Esophagus muscularis mucosa (tissue), 4 donors: ENCODE data around the gene REN. TPM values are rescaled to one million over a fixed set of nuclear protein-coding genes. Genes with fewer than 3 reads are reported as not detected.

Experiments used
- DNase-seq: peaks from one replicate; pipeline ENCODE4 v3.0.0-alpha.2; 2017; ENCODE audit errors: extremely low spot score
- H3K27ac ChIP-seq, 4 donors: fragments of 200-600 bp; sonication (generic); replicated peaks in 1 of 4; 1 replicate in 3 of 4; 2 replicates in 1 of 4; pipeline ENCODE4 v1.5.1; 2016 to 2019; ENCODE audit warnings: mild to moderate bottlenecking in 1 of 4
- H3K27me3 ChIP-seq, 4 donors: fragments of 200-600 bp; sonication (generic); one replicate each; pipeline versions ENCODE4 v1.5.1 to v1.6.0; 2016 to 2019
- H3K36me3 ChIP-seq, 4 donors: fragments of 200-600 bp; sonication (generic); one replicate each; pipeline ENCODE4 v1.5.1; 2016 to 2019
- H3K4me1 ChIP-seq, 4 donors: fragments of 200-600 bp; sonication (generic); one replicate each; pipeline ENCODE4 v1.5.1; 2016 to 2019
- H3K4me3 ChIP-seq, 4 donors: fragments of 200-600 bp; sonication (generic); 1 replicate in 2 of 4; 2 replicates in 2 of 4; pipeline ENCODE4 v1.5.1; 2016 to 2019; ENCODE audit warnings: mild to moderate bottlenecking in 4 of 4, moderate library complexity in 1 of 4
- H3K9me3 ChIP-seq, 4 donors: fragments of 200-600 bp; sonication (generic); 1 replicate in 3 of 4; 2 replicates in 1 of 4; pipeline ENCODE4 v1.5.1; 2016 to 2019
- CTCF ChIP-seq, 3 experiments: fragments of 200-600 bp in 2 of 3; fragments of 450-650 bp in 1 of 3; sonication (generic) in 2 of 3; IDR thresholded peaks; one replicate each; pipeline ENCODE4 v1.5.1; 2017 to 2019; ENCODE audit warnings: antibody characterized with exemption in 3 of 3, mild to moderate bottlenecking in 2 of 3, moderate library complexity in 1 of 3
- EP300 ChIP-seq: sonication (generic); formaldehyde crosslinking; IDR thresholded peaks from one replicate; pipeline ENCODE4 v1.6.1; 2017; ENCODE audit warnings: antibody characterized with exemption
- POLR2A ChIP-seq: fragments of 450-650 bp; IDR thresholded peaks from one replicate; pipeline ENCODE4 v1.6.1; 2017; ENCODE audit warnings: antibody characterized with exemption, moderate library complexity, mild to moderate bottlenecking, low read depth
- POLR2AphosphoS5 ChIP-seq, 2 donors: sonication (generic); formaldehyde crosslinking; IDR thresholded peaks; one replicate each; pipeline ENCODE4 v1.6.1; 2017; ENCODE audit warnings: antibody characterized with exemption in 2 of 2
- WGBS: methylation state at CpG from one replicate; pipeline ENCODE4 v1.1.5; 2018; 5-methylcytosine and 5-hydroxymethylcytosine counted together
- intact Hi-C: fragments of 100-400 bp; cut with DNase I; formaldehyde crosslinking; loops from one replicate; pipeline ENCODE4 v1.15.1; 2023
- total RNA-seq, 4 donors: library from RNA; depleted of rRNA; stranded (reverse); fragments of >200 nt; gene quantifications; one replicate each; pipeline versions ENCODE4 v1.1.0 to v1.2.1, GENCODE V29; 2016

REN gene
- total RNA-seq, result not detected

- 69% methylated on average over 5 of the region's 5 CpGs for WGBS
- Histone ChIP-seq H3K27me3 (peaks cover 0 to 32% (median 0%) of the 10 kb centered on the region in 4 donors), H3K4me1 (peaks cover 0 to 3% (median 1%) of the 10 kb centered on the region in 4 donors), H3K9me3 (peaks cover 0 to 19% (median 13%) of the 10 kb centered on the region in 4 donors), H3K27ac (no peak within 1 kb of the TSS), H3K4me3 (no peak within 1 kb of the TSS), H3K36me3 (no peaks in the 10 kb centered on the region)
- DNase-seq, result no peak
- intact Hi-C loops, result no loop called here
- TF ChIP-seq POLR2AphosphoS5 (IDR thresholded peaks at IDR 0.05) (no peak), POLR2A (no peak)
These were observed at the start of gene REN for GRCh38 chr1:204166219-204166618. TSS of gene REN (minus strand) at chr1:204166337. CDS start at chr1:204166293, 44 bp downstream.

GRCh38 chr1:204213668-204214662 is 47.8 kb upstream of the REN start, which contains the start of gene GOLT1A:
TSS of gene GOLT1A (minus strand) at chr1:204213988. CDS start at chr1:204213906, 82 bp downstream.
- DNase-seq, result no peak
- intact Hi-C loops, result loop anchor here (2.0 kb wide), 1 partner anchor 149 kb away; no protein-coding TSS in a partner anchor

GRCh38 chr1:204212715-204213114 is 46.6 kb upstream of the REN start:
- intact Hi-C loops, result no loop called here
- no peaks in the 10 kb centered on the region for H3K9me3 ChIP-seq
- H3K4me3 ChIP-seq, result no peak overlapping the region
- H3K4me1 ChIP-seq, result peaks cover 5 to 10% (median 10%) of the 10 kb centered on the region in 4 donors
- TF ChIP-seq CTCF (IDR thresholded peaks at IDR 0.05) (no peak), POLR2A (no peak), EP300 (no peak), POLR2AphosphoS5 (IDR thresholded peaks at IDR 0.05) (no peak)
- H3K27ac ChIP-seq, result no peak overlapping the region
- H3K36me3 ChIP-seq, result no peaks in the 10 kb centered on the region
- H3K27me3 ChIP-seq, result peaks cover 0 to 47% (median 3%) of the 10 kb centered on the region in 4 donors
- 96% methylated on average over 3 of the region's 3 CpGs for WGBS
- no peak for DNase-seq

More at GRCh38 chr1:204213668-204214662, 47.8 kb upstream of the REN start, which contains the start of gene GOLT1A:
- Histone ChIP-seq H3K9me3 (no peaks in the 10 kb centered on the region), H3K27ac (no peak within 1 kb of the TSS), H3K4me1 (peaks cover 5 to 10% (median 10%) of the 10 kb centered on the region in 4 donors), H3K27me3 (peaks cover 0 to 54% (median 3%) of the 10 kb centered on the region in 4 donors), H3K36me3 (no peaks in the 10 kb centered on the region), H3K4me3 (peak within 1 kb of the TSS in 3 of 4 donors; percentile 22 to 45 (median 27))
- WGBS, result 14% methylated on average over 27 of the region's 41 CpGs
- no peak for TF ChIP-seq EP300
- TF ChIP-seq POLR2A, result no peak
- TF ChIP-seq POLR2AphosphoS5 (IDR thresholded peaks at IDR 0.05), result no peak
- peak; percentile 51 to 61 (median 58) for TF ChIP-seq CTCF (IDR thresholded peaks at IDR 0.05)

GRCh38 chr1:204211046-204211445 is 44.9 kb upstream of the REN start:
- Histone ChIP-seq H3K4me1 (peaks cover 5 to 19% (median 13%) of the 10 kb centered on the region in 4 donors), H3K9me3 (no peaks in the 10 kb centered on the region), H3K4me3 (no peak overlapping the region), H3K27me3 (peaks cover 0 to 44% (median 5%) of the 10 kb centered on the region in 4 donors), H3K36me3 (no peaks in the 10 kb centered on the region), H3K27ac (no peak overlapping the region)
- DNase-seq, result no peak
- intact Hi-C loops, result no loop called here
- 84% methylated on average over 7 of the region's 7 CpGs for WGBS
- no peak for TF ChIP-seq EP300
- TF ChIP-seq POLR2AphosphoS5 (IDR thresholded peaks at IDR 0.05), result no peak
- no peak for TF ChIP-seq CTCF (IDR thresholded peaks at IDR 0.05)
- no peak for TF ChIP-seq POLR2A

- Histone ChIP-seq H3K27me3 (peaks cover 0 to 51% (median 6%) of the 10 kb centered on the region in 4 donors), H3K36me3 (no peaks in the 10 kb centered on the region), H3K27ac (no peak overlapping the region), H3K9me3 (no peaks in the 10 kb centered on the region), H3K4me1 (peaks cover 0 to 8% (median 3%) of the 10 kb centered on the region in 4 donors), H3K4me3 (no peak overlapping the region)
- intact Hi-C loops, result loop anchor here (5.0 kb wide), 2 partner anchors 45 to 345 kb away; partner anchors contain the start of gene SNRPE
- WGBS, result 72% methylated on average over 3 of the region's 13 CpGs
- TF ChIP-seq POLR2A, result no peak
- TF ChIP-seq CTCF (IDR thresholded peaks at IDR 0.05), result peak; percentile 65 to 91 (median 75)
- no peak for TF ChIP-seq POLR2AphosphoS5 (IDR thresholded peaks at IDR 0.05)
- TF ChIP-seq EP300, result no peak
- no peak for DNase-seq
These were observed 41.0 kb upstream of the REN start for GRCh38 chr1:204207136-204207616.
